ENCODE results near the gene ILK.

The ILK gene

DNA sequence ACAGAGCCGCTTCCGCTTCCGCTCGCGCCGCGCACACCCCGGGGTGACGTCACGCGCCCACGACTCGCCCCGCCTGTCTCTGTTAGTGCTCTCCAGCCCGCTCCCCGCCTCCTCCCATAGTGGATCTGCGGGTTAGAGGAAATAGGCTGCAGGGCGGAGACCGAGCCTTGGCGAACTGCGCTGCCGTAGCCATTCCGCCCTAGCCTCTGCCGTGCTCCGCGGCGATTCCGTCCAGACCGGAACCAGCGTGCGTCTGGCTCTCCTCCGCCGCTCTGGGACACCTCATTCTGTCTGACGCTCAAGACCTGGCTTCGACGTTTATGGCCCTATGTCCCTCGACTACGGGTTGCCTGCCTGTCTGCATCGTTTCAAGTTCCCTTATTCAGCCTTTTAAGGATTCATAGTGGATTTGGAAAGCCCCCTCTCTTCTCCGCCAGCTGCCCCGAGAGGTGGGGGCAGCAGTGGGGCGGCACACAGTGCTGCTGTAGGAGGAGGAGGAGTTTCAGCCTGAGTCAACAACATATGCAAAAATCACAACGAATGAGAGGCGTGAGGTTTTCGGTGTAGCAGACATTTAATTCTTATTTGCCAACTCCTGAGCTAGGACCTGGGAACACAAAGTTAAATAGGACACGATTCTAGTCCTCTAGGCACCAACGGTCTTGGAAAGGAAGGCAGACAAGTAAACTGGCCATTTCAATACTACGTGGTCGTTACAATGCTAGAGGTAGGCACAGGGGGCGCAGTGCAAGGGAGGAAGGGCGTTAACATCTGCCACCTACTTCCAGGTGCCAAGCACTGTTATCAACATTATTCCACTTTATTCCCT lies 8.9 kb downstream of the ILK start, which contains the start of gene TAF10:
Gene TAF10 (minus strand): TSS at position 4 of the 829 bp plus-strand sequence. CDS start 27 bp downstream, outside the sequence.
- Histone ChIP-seq H3K36me3 (peaks cover 52 to 82% (median 71%) of the 10 kb centered on the region in 11 experiments), H3K4me1 (peaks cover 31 to 89% (median 44%) of the 10 kb centered on the region in 10 experiments), H3K27ac (peak within 1 kb of the TSS; percentile 84 to 95 (median 91)), H3K4me3 (peak within 1 kb of the TSS; percentile 81 to 97 (median 92)), H3K4me2 (peak within 1 kb of the TSS; percentile 88 to 97 (median 94)), H4K20me1 (peaks cover 7 to 61% (median 26%) of the 10 kb centered on the region in 11 experiments; a peak in 16 of 22 replicates), H3K27me3 (no peaks in the 10 kb centered on the region), H3K9me3 (replicated peaks in 1 of 11) (no peaks in the 10 kb centered on the region), H3K9ac (peak within 1 kb of the TSS; percentile 89 to 96 (median 94))
- no peak for TF ChIP-seq Cebpa-rat (IDR thresholded peaks at IDR 0.05)

DNA sequence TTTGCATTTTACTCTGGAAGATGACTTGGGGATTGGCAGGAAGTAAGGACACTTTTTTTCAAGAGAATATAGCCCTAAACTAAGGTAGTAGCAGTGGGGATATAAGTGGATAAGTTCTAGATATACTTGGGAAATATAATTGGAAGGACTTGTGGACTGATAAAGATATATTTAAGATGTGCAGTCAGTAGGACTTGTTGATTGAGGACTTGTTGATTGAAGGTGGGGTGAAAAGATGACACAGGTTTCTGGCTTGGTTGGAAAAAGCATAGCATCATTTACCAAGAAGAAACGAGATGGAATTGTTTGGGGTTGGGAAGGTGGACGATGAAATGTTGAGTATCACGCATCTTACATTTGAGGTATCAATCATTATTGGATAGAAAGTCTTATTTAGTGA lies 9.9 kb downstream of the ILK start:
- Histone ChIP-seq H3K27ac (peak overlapping the region in 9 of 11 experiments; percentile 84 to 95 (median 91); a peak in 13 of 22 replicates), H3K27me3 (no peaks in the 10 kb centered on the region), H3K4me3 (peak overlapping the region in 5 of 10 experiments; percentile 81 to 97 (median 91); a peak in 11 of 20 replicates), H4K20me1 (peaks cover 7 to 57% (median 21%) of the 10 kb centered on the region in 11 experiments; a peak in 16 of 22 replicates), H3K36me3 (peaks cover 44 to 75% (median 60%) of the 10 kb centered on the region in 11 experiments), H3K9me3 (replicated peaks in 1 of 11) (no peaks in the 10 kb centered on the region), H3K4me1 (peaks cover 36 to 84% (median 46%) of the 10 kb centered on the region in 10 experiments), H3K4me2 (peak overlapping the region; percentile 88 to 97 (median 94)), H3K9ac (peak overlapping the region in 7 of 11 experiments; percentile 92 to 95 (median 94); a peak in 10 of 22 replicates)
- TF ChIP-seq Cebpa-rat (IDR thresholded peaks at IDR 0.05) = no peak

DNA sequence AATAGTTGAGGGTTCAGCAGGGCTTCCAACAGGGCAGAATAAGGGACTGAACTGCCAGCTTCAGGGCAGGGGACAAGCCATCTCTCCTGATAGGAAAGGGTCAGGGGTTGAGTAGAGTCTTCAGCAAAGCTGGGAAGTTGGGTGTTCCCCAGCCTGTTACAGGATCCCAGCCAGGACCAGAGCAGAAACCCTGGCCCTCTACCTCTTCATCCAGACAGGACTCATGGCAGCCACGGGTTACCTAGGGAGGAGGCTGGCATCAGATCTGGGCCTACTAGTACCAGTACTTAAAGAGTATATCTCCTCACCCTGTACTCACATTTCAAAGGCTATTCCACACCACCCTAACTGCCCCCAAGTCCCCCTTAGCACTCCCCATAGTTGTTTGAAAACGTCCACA lies 10.9 kb downstream of the ILK start:
- H3K27me3 ChIP-seq = no peaks in the 10 kb centered on the region
- peak overlapping the region in 3 of 11 experiments; percentile 95 to 97 (median 96); a peak in 7 of 22 replicates for H3K4me2 ChIP-seq
- H3K36me3 ChIP-seq = peaks cover 34 to 66% (median 51%) of the 10 kb centered on the region in 11 experiments
- H3K9me3 ChIP-seq (replicated peaks in 1 of 11) = no peaks in the 10 kb centered on the region
- H3K4me1 ChIP-seq = peaks cover 42 to 76% (median 50%) of the 10 kb centered on the region in 10 experiments
- no peak for TF ChIP-seq Cebpa-rat (IDR thresholded peaks at IDR 0.05)
- H3K27ac ChIP-seq = no peak overlapping the region; a peak in 1 of 22 replicates
- no peak overlapping the region for H3K4me3 ChIP-seq
- peaks cover 7 to 49% (median 20%) of the 10 kb centered on the region in 11 experiments; a peak in 15 of 22 replicates for H4K20me1 ChIP-seq
- 0 out of 22 replicates have a peak overlapping the region, but pooled peaks of 1 of the 11 experiments have one; percentile 22 for H3K9ac ChIP-seq

DNA sequence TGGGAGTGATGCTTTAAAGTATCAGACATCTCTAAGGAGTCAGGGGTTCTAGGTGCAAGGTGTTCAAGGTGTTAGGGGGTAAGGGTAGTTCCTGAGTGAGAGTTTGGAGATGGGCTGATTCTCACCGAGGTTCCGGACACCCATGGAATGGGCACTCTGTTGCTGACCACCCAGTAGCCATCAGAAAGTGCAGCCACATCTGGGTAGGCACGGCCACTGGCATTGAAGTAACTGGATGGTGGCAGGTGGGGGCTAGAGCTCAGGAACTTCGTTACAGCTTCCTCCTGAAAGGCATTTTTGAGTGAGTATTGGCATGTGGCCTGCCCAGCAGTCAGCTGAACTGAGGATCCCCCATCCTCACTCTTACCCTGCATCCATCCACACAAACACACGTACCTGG lies 11.5 kb downstream of the ILK start:
- Histone ChIP-seq H3K27me3 (no peaks in the 10 kb centered on the region), H4K20me1 (peaks cover 1 to 48% (median 18%) of the 10 kb centered on the region in 11 experiments; a peak in 15 of 22 replicates), H3K27ac (no peak overlapping the region), H3K9ac (no peak overlapping the region), H3K9me3 (replicated peaks in 1 of 11) (no peaks in the 10 kb centered on the region), H3K4me2 (peak overlapping the region in 3 of 11 experiments; percentile 95 to 97 (median 96); a peak in 6 of 22 replicates), H3K4me1 (peaks cover 48 to 76% (median 53%) of the 10 kb centered on the region in 10 experiments), H3K4me3 (no peak overlapping the region), H3K36me3 (peaks cover 28 to 60% (median 45%) of the 10 kb centered on the region in 11 experiments)
- TF ChIP-seq Cebpa-rat (IDR thresholded peaks at IDR 0.05) = no peak

DNA sequence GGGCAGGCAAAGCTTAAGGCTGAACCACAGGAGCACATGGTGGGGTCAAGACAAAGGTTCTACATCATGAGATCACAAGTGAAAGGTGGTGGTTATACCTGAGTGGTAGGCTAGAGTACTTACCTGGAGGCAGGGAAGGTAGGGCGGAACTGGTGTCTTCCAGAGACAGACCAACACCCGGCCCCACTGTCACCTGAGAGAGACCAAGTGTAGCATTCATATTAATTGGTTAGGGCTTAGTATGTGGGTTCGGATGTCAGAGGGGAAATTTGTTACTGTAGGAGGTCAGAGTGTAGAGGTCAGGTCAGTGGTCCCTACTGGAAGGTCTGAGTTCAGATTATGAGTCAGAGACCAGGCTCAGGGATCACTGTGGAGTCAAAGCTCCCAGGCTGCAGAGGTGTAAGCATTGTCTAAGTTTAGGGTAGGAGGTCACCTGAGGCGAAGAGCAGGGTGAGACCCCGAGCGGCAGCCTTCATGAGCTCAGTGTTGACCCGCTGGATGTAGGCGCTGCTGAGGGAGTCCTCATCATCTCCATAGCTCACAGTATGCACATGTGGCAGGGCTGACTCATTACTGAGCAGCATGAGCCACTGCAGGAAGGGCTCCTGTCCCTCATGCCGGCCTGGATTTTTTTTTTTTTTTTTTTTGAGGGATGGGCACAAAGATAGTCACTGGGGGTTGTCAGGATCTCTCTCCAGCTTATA lies 12.5 kb downstream of the ILK start:
- no peak overlapping the region for H3K4me3 ChIP-seq
- no peak for TF ChIP-seq Cebpa-rat (IDR thresholded peaks at IDR 0.05)
- peak overlapping the region in 3 of 11 experiments; percentile 95 to 97 (median 96); a peak in 7 of 22 replicates for H3K4me2 ChIP-seq

DNA sequence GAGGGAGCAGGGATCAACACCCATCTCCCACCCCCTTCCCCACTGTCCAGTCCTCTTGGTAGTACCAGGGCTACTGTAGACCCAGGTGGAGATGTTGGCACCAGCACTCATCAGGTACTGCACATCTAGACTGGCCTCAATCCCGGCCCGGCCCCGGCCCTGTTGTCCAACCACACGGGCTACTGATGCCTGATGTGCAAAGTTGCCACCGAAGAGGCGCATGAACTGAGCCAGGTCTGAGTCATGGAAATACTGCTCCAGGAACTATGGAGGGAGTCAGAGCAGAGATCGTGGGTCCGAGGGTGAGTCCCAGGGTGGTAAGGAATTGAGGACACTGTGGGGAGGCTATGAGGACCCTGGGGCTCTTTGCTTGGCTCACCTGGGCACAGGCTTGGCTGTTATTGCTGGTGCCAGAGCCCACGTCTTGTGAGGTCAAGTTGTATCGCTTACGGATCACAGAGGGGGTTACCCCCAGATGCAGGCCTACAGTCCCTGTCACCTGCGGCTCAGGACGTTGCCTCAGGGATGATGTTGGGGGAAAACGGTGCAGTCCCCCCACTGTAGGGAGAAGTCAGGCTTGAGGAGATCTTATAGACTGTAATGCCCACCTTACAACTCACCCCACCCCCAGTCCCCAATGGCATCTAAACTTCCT lies 13.1 kb downstream of the ILK start:
- Histone ChIP-seq H3K27ac (peak overlapping the region in 2 of 11 experiments; percentile 93 to 95; a peak in 2 of 22 replicates), H3K4me1 (peaks cover 34 to 78% (median 49%) of the 10 kb centered on the region in 10 experiments), H4K20me1 (peaks cover 0 to 40% (median 1%) of the 10 kb centered on the region in 11 experiments; a peak in 11 of 22 replicates), H3K36me3 (peaks cover 16 to 46% (median 31%) of the 10 kb centered on the region in 11 experiments), H3K4me3 (peak overlapping the region in 3 of 10 experiments; percentile 74 to 90 (median 84); a peak in 4 of 20 replicates), H3K9ac (peak overlapping the region in 1 of 11 experiments; percentile 90; a peak in 2 of 22 replicates), H3K27me3 (no peaks in the 10 kb centered on the region), H3K4me2 (peak overlapping the region in 6 of 11 experiments; percentile 95 to 100 (median 96); a peak in 11 of 22 replicates), H3K9me3 (replicated peaks in 1 of 11) (no peaks in the 10 kb centered on the region)
- TF ChIP-seq Cebpa-rat (IDR thresholded peaks at IDR 0.05) = no peak

More for the DNA sequence above, 12.5 kb downstream of the ILK start:
- H4K20me1 ChIP-seq = peaks cover 0 to 40% (median 8%) of the 10 kb centered on the region in 11 experiments; a peak in 14 of 22 replicates
- no peak overlapping the region for H3K9ac ChIP-seq
- no peak overlapping the region; a peak in 1 of 22 replicates for H3K27ac ChIP-seq
- no peaks in the 10 kb centered on the region for H3K9me3 ChIP-seq (replicated peaks in 1 of 11)
- peaks cover 18 to 50% (median 35%) of the 10 kb centered on the region in 11 experiments for H3K36me3 ChIP-seq
- no peaks in the 10 kb centered on the region for H3K27me3 ChIP-seq
- H3K4me1 ChIP-seq = peaks cover 38 to 76% (median 49%) of the 10 kb centered on the region in 10 experiments

DNA sequence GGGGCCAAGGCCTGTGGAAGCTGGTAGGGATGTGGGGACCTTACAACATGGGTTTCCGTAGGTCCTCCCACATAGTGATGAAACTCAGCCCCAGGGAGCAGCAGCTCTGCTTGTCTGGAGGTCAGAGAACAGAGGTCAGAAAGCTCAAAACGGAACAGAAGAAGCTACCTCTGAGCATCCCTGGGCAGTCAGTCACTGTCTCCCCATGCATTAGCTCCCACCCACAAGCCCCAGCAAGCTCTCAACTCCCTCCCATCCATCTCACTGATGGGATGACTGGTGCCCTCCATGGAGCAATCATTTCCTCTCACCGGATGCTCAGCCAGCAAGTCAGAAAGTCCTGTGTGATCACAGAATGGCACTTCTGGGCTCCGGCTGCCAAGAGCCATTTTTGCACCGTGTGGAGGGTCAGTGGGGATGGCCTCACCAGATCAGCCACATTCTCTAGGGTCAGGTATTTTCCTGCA lies 13.8 kb downstream of the ILK start:
- H3K36me3 ChIP-seq = peaks cover 16 to 46% (median 31%) of the 10 kb centered on the region in 11 experiments
- TF ChIP-seq Cebpa-rat (IDR thresholded peaks at IDR 0.05) = no peak
- H3K4me3 ChIP-seq = peak overlapping the region in 6 of 10 experiments; percentile 74 to 96 (median 80); a peak in 13 of 20 replicates
- H3K4me2 ChIP-seq = peak overlapping the region; percentile 95 to 100 (median 97); a peak in 21 of 22 replicates
- H4K20me1 ChIP-seq = peaks cover 0 to 40% (median 0%) of the 10 kb centered on the region in 11 experiments; a peak in 6 of 22 replicates
- peak overlapping the region in 7 of 11 experiments; percentile 79 to 95 (median 90); a peak in 11 of 22 replicates for H3K27ac ChIP-seq
- H3K9ac ChIP-seq = peak overlapping the region in 8 of 11 experiments; percentile 84 to 95 (median 90); a peak in 11 of 22 replicates
- H3K27me3 ChIP-seq = no peaks in the 10 kb centered on the region
- peaks cover 38 to 78% (median 54%) of the 10 kb centered on the region in 10 experiments for H3K4me1 ChIP-seq
- no peaks in the 10 kb centered on the region for H3K9me3 ChIP-seq (replicated peaks in 1 of 11)
